DOHH2 (cell line): Measurements from ENCODE around the gene PLPP3.

Source experiments
- H3F3A ChIP-seq: fragments of 200-600 bp; sonication (generic), shearing (Covaris generic); 2 replicates; pipeline ENCODE4 v1.6.0; 2016; ENCODE audit warnings: antibody characterized with exemption, mild to moderate bottlenecking; ENCODE audit not compliant: control insufficient read depth, insufficient read depth
- H3K27ac ChIP-seq: fragments of 200-600 bp; sonication (generic); 2 replicates; pipeline ENCODE4 v1.5.1; 2014; ENCODE audit warnings: low read depth, mild to moderate bottlenecking, low read length, moderate library complexity
- H3K27me3 ChIP-seq: fragments of 200-600 bp; sonication (generic); 2 replicates; pipeline ENCODE4 v1.6.1; 2014; ENCODE audit warnings: mild to moderate bottlenecking, low read length, mixed read lengths; ENCODE audit not compliant: control insufficient read depth
- H3K36me3 ChIP-seq: fragments of 200-600 bp; sonication (generic); 2 replicates; pipeline ENCODE4 v1.6.1; 2014; ENCODE audit warnings: mild to moderate bottlenecking, low read length, moderate library complexity, mixed read lengths; ENCODE audit not compliant: control insufficient read depth
- H3K4me1 ChIP-seq: fragments of 200-600 bp; sonication (generic); 2 replicates; pipeline ENCODE4 v1.6.1; 2014; ENCODE audit warnings: mild to moderate bottlenecking, low read length, mixed read lengths; ENCODE audit not compliant: control insufficient read depth
- H3K4me2 ChIP-seq: fragments of 200-600 bp; sonication (generic); 2 replicates; pipeline ENCODE4 v1.6.0; 2014; ENCODE audit warnings: mild to moderate bottlenecking, low read length, moderate library complexity
- H3K4me3 ChIP-seq: fragments of 200-600 bp; sonication (generic); 2 replicates; pipeline ENCODE4 v1.5.1; 2014; ENCODE audit warnings: mild to moderate bottlenecking, low read length, mixed read lengths
- H3K79me2 ChIP-seq: fragments of 200-600 bp; sonication (generic); 2 replicates; pipeline ENCODE4 v1.6.1; 2014; ENCODE audit warnings: mild to moderate bottlenecking, low read length, mixed read lengths; ENCODE audit not compliant: control insufficient read depth
- H3K9me2 ChIP-seq: fragments of 200-600 bp; sonication (generic); replicated peaks from 2 replicates; pipeline ENCODE4 v1.6.1; 2014; ENCODE audit warnings: mild to moderate bottlenecking, low read length, mixed read lengths; ENCODE audit not compliant: control insufficient read depth
- H3K9me3 ChIP-seq: fragments of 200-600 bp; sonication (generic); 2 replicates; pipeline ENCODE4 v1.6.1; 2014; ENCODE audit warnings: antibody characterized with exemption, low read length, mixed read lengths; ENCODE audit not compliant: control insufficient read depth, insufficient read depth
- H4K20me1 ChIP-seq: fragments of 200-600 bp; sonication (generic); 2 replicates; pipeline ENCODE4 v1.6.0; 2014; ENCODE audit warnings: low read depth, mild to moderate bottlenecking, antibody characterized with exemption, low read length, moderate library complexity; ENCODE audit not compliant: control insufficient read depth, insufficient read depth
- CTCF ChIP-seq: fragments of 200-600 bp; sonication (generic); IDR thresholded peaks from one replicate; pipeline ENCODE4 v1.5.1; 2014; ENCODE audit warnings: antibody characterized with exemption, mild to moderate bottlenecking, low read depth, low read length; ENCODE audit not compliant: poor library complexity, severe bottlenecking
- EZH2phosphoT487 ChIP-seq: fragments of 200-600 bp; sonication (generic); IDR thresholded peaks from 2 replicates; pipeline ENCODE4 v1.6.1; 2017; ENCODE audit warnings: borderline replicate concordance, mild to moderate bottlenecking, antibody characterized with exemption, low read length, moderate library complexity, mixed read lengths

Gene PLPP3

GRCh38 chr1:56540467-56540866, 38.9 kb downstream of the PLPP3 start:
- H3K27me3 ChIP-seq = no peaks in the 10 kb centered on the region
- no peak overlapping the region for H3K4me2 ChIP-seq
- no peaks in the 10 kb centered on the region for H4K20me1 ChIP-seq
- no peaks in the 10 kb centered on the region for H3K79me2 ChIP-seq
- H3K36me3 ChIP-seq = no peaks in the 10 kb centered on the region
- H3F3A ChIP-seq = no peaks in the 10 kb centered on the region
- H3K27ac ChIP-seq = no peak overlapping the region
- TF ChIP-seq EZH2phosphoT487 (no peak), CTCF (no peak)
- H3K4me3 ChIP-seq = no peak overlapping the region
- no peaks in the 10 kb centered on the region for H3K4me1 ChIP-seq
- H3K9me3 ChIP-seq = no peaks in the 10 kb centered on the region
- H3K9me2 ChIP-seq = no peaks in the 10 kb centered on the region

GRCh38 chr1:56539520-56539931, 39.8 kb downstream of the PLPP3 start:
- H3K79me2 ChIP-seq = no peaks in the 10 kb centered on the region
- H4K20me1 ChIP-seq = no peaks in the 10 kb centered on the region
- TF ChIP-seq CTCF (no peak), EZH2phosphoT487 (no peak)
- H3F3A ChIP-seq = no peaks in the 10 kb centered on the region
- no peaks in the 10 kb centered on the region for H3K4me1 ChIP-seq
- no peak overlapping the region for H3K27ac ChIP-seq
- H3K4me2 ChIP-seq = no peak overlapping the region
- H3K27me3 ChIP-seq = no peaks in the 10 kb centered on the region
- H3K9me3 ChIP-seq = no peaks in the 10 kb centered on the region
- no peaks in the 10 kb centered on the region for H3K9me2 ChIP-seq
- H3K4me3 ChIP-seq = no peak overlapping the region
- H3K36me3 ChIP-seq = no peaks in the 10 kb centered on the region

GRCh38 chr1:56538532-56538931, 40.8 kb downstream of the PLPP3 start:
- H4K20me1 ChIP-seq = no peaks in the 10 kb centered on the region
- no peak for TF ChIP-seq CTCF
- no peak for TF ChIP-seq EZH2phosphoT487

GRCh38 chr1:56537660-56538059, 41.7 kb downstream of the PLPP3 start:
- Histone ChIP-seq H4K20me1 (no peaks in the 10 kb centered on the region), H3K27me3 (no peaks in the 10 kb centered on the region), H3K79me2 (no peaks in the 10 kb centered on the region), H3K9me2 (no peaks in the 10 kb centered on the region), H3K4me2 (no peak overlapping the region), H3K4me1 (peaks cover 11% of the 10 kb centered on the region), H3K4me3 (no peak overlapping the region), H3K36me3 (no peaks in the 10 kb centered on the region), H3K27ac (no peak overlapping the region), H3F3A (no peaks in the 10 kb centered on the region), H3K9me3 (no peaks in the 10 kb centered on the region)
- no peak for TF ChIP-seq CTCF
- no peak for TF ChIP-seq EZH2phosphoT487

More at GRCh38 chr1:56538532-56538931, 40.8 kb downstream of the PLPP3 start:
- no peaks in the 10 kb centered on the region for H3K27me3 ChIP-seq
- no peaks in the 10 kb centered on the region for H3K79me2 ChIP-seq
- no peak overlapping the region for H3K27ac ChIP-seq
- H3K4me1 ChIP-seq = peaks cover 3% of the 10 kb centered on the region; the same call in 1 of the 2 replicates
- H3K4me2 ChIP-seq = no peak overlapping the region
- no peaks in the 10 kb centered on the region for H3F3A ChIP-seq
- no peaks in the 10 kb centered on the region for H3K36me3 ChIP-seq
- no peak overlapping the region for H3K4me3 ChIP-seq
- no peaks in the 10 kb centered on the region for H3K9me2 ChIP-seq
- no peaks in the 10 kb centered on the region for H3K9me3 ChIP-seq
